ENCODE results near the gene EHBP1.
A peak's percentile ranks its signal among the peaks of the same experiment; 100 is the strongest.

Gene EHBP1

GRCh38 chr2:63057249-63058143 is 352.0 kb downstream of the EHBP1 start:
- Histone ChIP-seq H2BK12ac (ENCODE audit: low read length) (no peak overlapping the region), H3K14ac (ENCODE audit: low read length) (no peak overlapping the region), H3K79me1 (ENCODE audit: low read depth, low read length) (peaks cover 2% of the 10 kb centered on the region), H2AK5ac (ENCODE audit: low read depth, low read length) (no peak overlapping the region), H3K36me3 (replicated peaks in 1 of 2; ENCODE audit: control insufficient read depth in 2 of 2, insufficient read depth in 2 of 2, low read length in 2 of 2) (peaks cover 3 to 14% of the 10 kb centered on the region in 2 donors), H3K27me3 (ENCODE audit: control insufficient read depth in 3 of 3, insufficient read depth in 3 of 3, low read depth in 1 of 3, low read length in 3 of 3) (peaks cover 22 to 97% (median 72%) of the 10 kb centered on the region in 3 experiments), H4K8ac (ENCODE audit: low read depth, low read length) (no peak overlapping the region), H2BK5ac (ENCODE audit: low read length) (no peak overlapping the region), H2BK120ac (ENCODE audit: low read depth, low read length) (no peak overlapping the region), H3K9me3 (replicated peaks in 1 of 2; ENCODE audit: control insufficient read depth in 2 of 2, insufficient read depth in 1 of 2, low read depth in 1 of 2, low read length in 2 of 2) (peaks cover 2 to 38% of the 10 kb centered on the region in 2 donors), H4K91ac (ENCODE audit: low read depth, low read length, poor library complexity) (no peak overlapping the region), H2BK15ac (ENCODE audit: low read length) (no peak overlapping the region), H3K4me2 (ENCODE audit: insufficient read depth, low read length, poor library complexity, severe bottlenecking) (peak overlapping the region; percentile 38), H3K4me1 (ENCODE audit: control insufficient read depth in 2 of 2, insufficient read depth in 1 of 2, low read depth in 1 of 2, low read length in 2 of 2) (peaks cover 0 to 31% of the 10 kb centered on the region in 2 donors), H3K9ac (ENCODE audit: low read depth, low read length, poor library complexity) (no peak overlapping the region), H2AFZ (ENCODE audit: low read length) (peak overlapping the region; percentile 84), H3K4ac (ENCODE audit: low read length) (no peak overlapping the region), H3K23ac (ENCODE audit: low read depth, low read length, poor library complexity) (no peak overlapping the region), H3K18ac (ENCODE audit: low read length) (peak overlapping the region; percentile 40), H3K27ac (replicated peaks; ENCODE audit: low read length) (peak overlapping the region; percentile 67), H3K4me3 (ENCODE audit: low read length in 2 of 2) (no peak overlapping the region)
- WGBS, 2 donors (ENCODE audit: extremely low coverage in 2 of 2, insufficient read length in 2 of 2, insufficient replicate concordance in 1 of 2) = no CpG with 5 or more reads among the region's 35 CpGs
- DNase-seq (ENCODE audit: low spot score) = peak; percentile 41

GRCh38 chr2:63058144-63058920 is 352.8 kb downstream of the EHBP1 start:
- peaks cover 14 to 96% (median 63%) of the 10 kb centered on the region in 3 experiments for H3K27me3 ChIP-seq (ENCODE audit: control insufficient read depth in 3 of 3, insufficient read depth in 3 of 3, low read depth in 1 of 3, low read length in 3 of 3)
- H2BK12ac ChIP-seq (ENCODE audit: low read length) = peak overlapping the region; percentile 65
- H3K36me3 ChIP-seq (replicated peaks in 1 of 2; ENCODE audit: control insufficient read depth in 2 of 2, insufficient read depth in 2 of 2, low read length in 2 of 2) = peaks cover 3 to 14% of the 10 kb centered on the region in 2 donors
- peak overlapping the region; percentile 7 for H3K9ac ChIP-seq (ENCODE audit: low read depth, low read length, poor library complexity)
- H4K91ac ChIP-seq (ENCODE audit: low read depth, low read length, poor library complexity) = peak overlapping the region; percentile 16
- peak overlapping the region; percentile 56 for H2BK120ac ChIP-seq (ENCODE audit: low read depth, low read length)
- H3K4me3 ChIP-seq (ENCODE audit: low read length in 2 of 2) = peak overlapping the region in 1 of 2 donors; percentile 2
- peaks cover 2% of the 10 kb centered on the region for H3K79me1 ChIP-seq (ENCODE audit: low read depth, low read length)
- no peak overlapping the region for H4K8ac ChIP-seq (ENCODE audit: low read depth, low read length)
- peak overlapping the region; percentile 90 for H3K18ac ChIP-seq (ENCODE audit: low read length)
- peak overlapping the region; percentile 84 for H2AFZ ChIP-seq (ENCODE audit: low read length)
- peak overlapping the region; percentile 43 for H3K4me2 ChIP-seq (ENCODE audit: insufficient read depth, low read length, poor library complexity, severe bottlenecking)
- peak overlapping the region; percentile 79 for H3K4ac ChIP-seq (ENCODE audit: low read length)
- H2BK5ac ChIP-seq (ENCODE audit: low read length) = peak overlapping the region; percentile 67
- H2BK15ac ChIP-seq (ENCODE audit: low read length) = peak overlapping the region; percentile 96
- H2AK5ac ChIP-seq (ENCODE audit: low read depth, low read length) = peak overlapping the region; percentile 72
- WGBS, 2 donors (ENCODE audit: extremely low coverage in 2 of 2, insufficient read length in 2 of 2, insufficient replicate concordance in 1 of 2) = no CpG with 5 or more reads among the region's 35 CpGs
- H3K9me3 ChIP-seq (replicated peaks in 1 of 2; ENCODE audit: control insufficient read depth in 2 of 2, insufficient read depth in 1 of 2, low read depth in 1 of 2, low read length in 2 of 2) = peaks cover 2 to 32% of the 10 kb centered on the region in 2 donors
- H3K27ac ChIP-seq (replicated peaks; ENCODE audit: low read length) = peak overlapping the region; percentile 85
- H3K4me1 ChIP-seq (ENCODE audit: control insufficient read depth in 2 of 2, insufficient read depth in 1 of 2, low read depth in 1 of 2, low read length in 2 of 2) = peaks cover 0 to 27% of the 10 kb centered on the region in 2 donors
- no peak overlapping the region for H3K14ac ChIP-seq (ENCODE audit: low read length)
- peak; percentile 70 for DNase-seq (ENCODE audit: low spot score)
- no peak overlapping the region for H3K23ac ChIP-seq (ENCODE audit: low read depth, low read length, poor library complexity)

- H2BK12ac ChIP-seq (ENCODE audit: low read length) = peak overlapping the region; percentile 65
- H3K4me2 ChIP-seq (ENCODE audit: insufficient read depth, low read length, poor library complexity, severe bottlenecking) = peak overlapping the region; percentile 41
- peak overlapping the region; percentile 7 for H3K9ac ChIP-seq (ENCODE audit: low read depth, low read length, poor library complexity)
- peaks cover 2 to 28% of the 10 kb centered on the region in 2 donors for H3K9me3 ChIP-seq (replicated peaks in 1 of 2; ENCODE audit: control insufficient read depth in 2 of 2, insufficient read depth in 1 of 2, low read depth in 1 of 2, low read length in 2 of 2)
- WGBS, 2 donors (ENCODE audit: extremely low coverage in 2 of 2, insufficient read length in 2 of 2, insufficient replicate concordance in 1 of 2) = no CpG with 5 or more reads among the region's 67 CpGs
- H2BK120ac ChIP-seq (ENCODE audit: low read depth, low read length) = peak overlapping the region; percentile 16
- H2BK15ac ChIP-seq (ENCODE audit: low read length) = peak overlapping the region; percentile 96
- H3K18ac ChIP-seq (ENCODE audit: low read length) = peak overlapping the region; percentile 90
- peak overlapping the region; percentile 79 for H3K4ac ChIP-seq (ENCODE audit: low read length)
- no peak overlapping the region for H4K8ac ChIP-seq (ENCODE audit: low read depth, low read length)
- peak overlapping the region; percentile 6 for H3K14ac ChIP-seq (ENCODE audit: low read length)
- peak overlapping the region; percentile 67 for H2BK5ac ChIP-seq (ENCODE audit: low read length)
- H3K27ac ChIP-seq (replicated peaks; ENCODE audit: low read length) = peak overlapping the region; percentile 85
- peak overlapping the region; percentile 72 for H2AK5ac ChIP-seq (ENCODE audit: low read depth, low read length)
- peaks cover 2% of the 10 kb centered on the region for H3K79me1 ChIP-seq (ENCODE audit: low read depth, low read length)
- peak; percentile 61 for DNase-seq (ENCODE audit: low spot score)
- peak overlapping the region in 1 of 2 donors; percentile 2 for H3K4me3 ChIP-seq (ENCODE audit: low read length in 2 of 2)
- H2AFZ ChIP-seq (ENCODE audit: low read length) = peak overlapping the region; percentile 84
- H4K91ac ChIP-seq (ENCODE audit: low read depth, low read length, poor library complexity) = peak overlapping the region; percentile 16
- peak overlapping the region; percentile 76 for H3K23ac ChIP-seq (ENCODE audit: low read depth, low read length, poor library complexity)
- peaks cover 0 to 25% of the 10 kb centered on the region in 2 donors for H3K4me1 ChIP-seq (ENCODE audit: control insufficient read depth in 2 of 2, insufficient read depth in 1 of 2, low read depth in 1 of 2, low read length in 2 of 2)
- H3K36me3 ChIP-seq (replicated peaks in 1 of 2; ENCODE audit: control insufficient read depth in 2 of 2, insufficient read depth in 2 of 2, low read length in 2 of 2) = peaks cover 3 to 14% of the 10 kb centered on the region in 2 donors
- H3K27me3 ChIP-seq (ENCODE audit: control insufficient read depth in 3 of 3, insufficient read depth in 3 of 3, low read depth in 1 of 3, low read length in 3 of 3) = peaks cover 7 to 94% (median 55%) of the 10 kb centered on the region in 3 experiments
Observed at GRCh38 chr2:63058921-63059792, 353.6 kb downstream of the EHBP1 start.
